HG03521 (cell line): ENCODE data around the gene PTPRN2.

Source experiments
- ATAC-seq: cut with Tn5 transposase; IDR thresholded peaks from one replicate; pipeline ENCODE4 v1.9.1; 2021; ENCODE audit warnings: mild to moderate bottlenecking, moderate library complexity; ENCODE audit not compliant: unreplicated experiment

Gene PTPRN2

GRCh38 chr7:157873181-157873580, 714.4 kb downstream of the PTPRN2 start:
- no peak for ATAC-seq

DNA sequence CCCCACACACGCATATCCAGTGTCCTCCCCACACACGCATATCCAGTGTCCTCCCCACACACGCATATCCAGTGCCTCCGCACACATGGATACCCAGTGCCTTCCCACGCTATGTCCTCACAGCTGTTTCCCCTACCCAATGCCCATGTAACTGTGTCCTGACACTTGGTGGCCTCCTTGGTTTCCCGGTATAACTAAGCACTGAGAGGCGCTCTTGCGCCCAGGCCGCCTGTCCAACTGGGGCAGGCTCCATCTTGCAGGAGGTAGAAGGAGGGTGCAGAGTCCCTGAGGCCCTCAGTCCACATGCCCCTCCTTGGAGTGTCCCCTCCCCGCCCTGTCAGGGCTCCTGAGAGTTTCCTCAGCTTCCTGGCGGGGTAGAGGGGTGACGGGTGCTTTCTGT, 715.2 kb downstream of the PTPRN2 start:
- no peak for ATAC-seq

- ATAC-seq, result no peak
These were observed 715.9 kb downstream of the PTPRN2 start for GRCh38 chr7:157871681-157872080.

DNA sequence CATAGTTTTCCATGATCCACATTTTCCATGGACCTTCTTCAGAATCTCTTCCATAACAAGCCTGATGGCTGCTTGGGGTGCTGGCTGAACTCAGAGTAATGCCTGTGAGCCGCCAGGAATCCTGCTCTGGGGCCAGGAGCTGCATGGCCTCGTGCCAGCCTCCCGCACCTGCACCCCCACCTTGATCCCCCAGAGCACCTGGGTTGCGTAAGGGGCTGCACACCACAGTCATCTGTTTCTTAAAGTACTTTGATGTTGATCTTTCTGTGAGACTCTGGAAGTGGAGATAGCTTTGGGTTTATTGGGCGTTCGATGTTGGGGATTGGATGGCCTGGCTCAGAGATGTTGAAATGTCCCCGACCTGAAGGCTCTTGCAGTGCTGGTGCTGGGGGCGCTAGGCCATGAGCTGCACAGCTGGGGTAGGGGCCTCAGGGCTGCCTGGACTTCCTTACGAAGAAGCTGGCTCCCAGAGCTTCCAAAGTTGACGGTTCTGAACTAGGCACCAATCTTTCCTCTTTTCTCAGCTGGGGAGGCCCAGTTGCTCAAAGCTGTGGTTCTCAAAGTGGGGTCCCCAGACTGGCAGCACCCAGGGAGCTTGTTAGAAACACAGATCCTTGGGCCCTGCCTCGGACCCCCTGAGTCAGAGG, 716.9 kb downstream of the PTPRN2 start:
- ATAC-seq, result no peak

- no peak for ATAC-seq
These were observed 717.8 kb downstream of the PTPRN2 start for GRCh38 chr7:157869793-157870192.

GRCh38 chr7:157867685-157868305, 719.8 kb downstream of the PTPRN2 start:
- ATAC-seq, result no peak

- no peak for ATAC-seq
These were observed 721.2 kb downstream of the PTPRN2 start for GRCh38 chr7:157866336-157866924.

DNA sequence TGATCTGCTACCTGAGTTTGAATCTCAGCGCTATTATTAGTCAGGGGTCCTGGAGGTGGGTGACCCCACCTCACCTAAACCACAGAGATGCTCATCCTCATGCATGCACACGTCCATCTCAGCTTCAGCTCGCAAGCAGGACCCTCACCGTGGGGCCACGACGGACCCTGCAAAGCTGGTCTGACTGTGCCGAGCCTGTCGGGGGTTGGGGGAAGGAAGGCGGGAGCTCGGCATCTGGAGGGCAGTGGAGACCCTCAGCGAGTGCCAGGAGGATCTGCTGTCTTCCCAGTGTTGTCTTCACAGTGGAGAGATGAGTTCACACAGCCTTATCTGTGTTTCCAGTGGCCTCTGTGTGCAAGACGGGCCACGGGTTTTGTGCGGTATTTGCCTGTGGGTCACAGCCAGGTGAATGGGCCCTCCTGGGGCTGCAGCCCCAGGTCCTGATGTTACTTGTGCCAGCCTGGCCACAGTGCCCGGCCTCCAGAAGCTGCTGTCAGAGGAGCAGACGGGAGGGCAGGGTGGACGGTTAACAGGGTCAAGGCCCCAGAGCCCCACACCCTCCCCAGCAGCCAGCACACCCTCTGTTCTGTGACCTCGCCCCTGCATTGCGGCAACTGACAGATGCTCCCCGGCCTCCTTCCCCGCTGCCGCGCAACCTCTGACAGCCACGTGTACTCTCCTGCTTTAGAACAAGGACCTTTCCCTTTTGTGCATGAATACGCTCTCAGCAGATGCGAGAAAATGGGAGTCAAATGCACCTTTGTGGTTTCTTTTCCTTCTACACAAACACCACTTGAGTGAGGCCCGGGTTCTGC, 722.1 kb downstream of the PTPRN2 start:
- no peak for ATAC-seq

GRCh38 chr7:157864911-157865310, 722.7 kb downstream of the PTPRN2 start:
- ATAC-seq, result no peak

DNA sequence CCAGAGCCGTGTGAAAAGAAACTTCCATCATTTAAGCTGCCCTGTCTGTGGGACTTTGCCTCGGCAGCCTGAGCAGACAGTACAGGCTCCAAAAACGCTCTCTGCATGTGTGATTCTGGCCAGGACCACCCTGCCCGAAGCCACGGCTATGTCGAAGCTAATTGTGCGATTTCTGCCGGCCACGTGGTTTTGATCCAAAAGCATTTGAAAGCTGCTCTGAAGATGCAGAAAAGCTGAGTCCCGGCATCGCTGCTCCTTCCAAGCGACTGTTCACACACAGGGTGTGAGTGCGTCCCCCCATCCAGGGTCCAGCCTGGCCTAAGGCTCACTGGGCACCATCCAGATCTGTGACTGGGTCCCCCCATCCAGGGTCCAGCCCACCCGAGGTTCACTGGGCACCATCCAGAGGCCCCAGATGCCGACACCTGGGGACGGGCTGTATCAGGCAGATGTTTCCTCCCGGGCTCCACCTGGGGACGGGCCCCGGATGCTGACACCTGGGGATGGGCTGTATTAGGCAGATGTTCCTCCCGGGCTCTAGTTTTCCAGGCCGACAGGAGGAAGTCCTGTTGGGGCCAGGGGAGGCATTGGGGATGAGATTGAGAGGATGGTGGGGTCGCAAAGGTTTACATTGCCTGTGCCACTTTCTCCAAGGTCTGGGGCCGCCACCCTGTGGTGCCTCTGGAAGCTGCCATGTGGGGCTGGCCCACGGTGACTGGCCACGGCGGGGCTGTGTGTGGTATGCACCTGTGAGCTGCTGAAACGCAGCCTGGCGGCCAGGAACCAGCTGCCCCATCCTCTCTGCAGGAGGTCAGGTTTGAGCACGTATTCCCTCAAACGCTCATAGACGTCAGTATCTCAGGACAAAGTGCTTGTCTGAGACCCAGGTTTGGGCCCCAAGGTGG, 723.5 kb downstream of the PTPRN2 start:
- no peak for ATAC-seq

- no peak for ATAC-seq
These were observed 724.4 kb downstream of the PTPRN2 start for GRCh38 chr7:157863176-157863575.

DNA sequence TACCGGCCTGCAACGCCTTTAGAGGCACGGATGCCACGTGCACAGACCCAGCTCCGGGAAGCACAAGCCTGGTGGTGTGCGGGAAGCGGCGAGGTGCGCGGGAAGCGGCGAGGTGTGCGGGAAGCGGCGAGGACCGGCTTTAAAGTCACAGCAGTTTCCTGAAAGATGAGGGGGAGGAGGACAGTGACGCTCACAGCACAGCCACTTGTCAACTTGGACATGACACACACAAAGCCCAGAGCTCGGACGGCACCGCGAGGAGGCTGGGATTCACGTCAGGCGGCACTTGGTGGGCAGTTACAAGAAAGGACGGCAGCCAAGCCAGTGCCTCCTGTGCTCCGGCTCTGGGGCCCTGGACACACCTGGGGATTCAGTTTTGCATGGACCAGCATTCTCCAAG, 724.9 kb downstream of the PTPRN2 start:
- ATAC-seq, result no peak

DNA sequence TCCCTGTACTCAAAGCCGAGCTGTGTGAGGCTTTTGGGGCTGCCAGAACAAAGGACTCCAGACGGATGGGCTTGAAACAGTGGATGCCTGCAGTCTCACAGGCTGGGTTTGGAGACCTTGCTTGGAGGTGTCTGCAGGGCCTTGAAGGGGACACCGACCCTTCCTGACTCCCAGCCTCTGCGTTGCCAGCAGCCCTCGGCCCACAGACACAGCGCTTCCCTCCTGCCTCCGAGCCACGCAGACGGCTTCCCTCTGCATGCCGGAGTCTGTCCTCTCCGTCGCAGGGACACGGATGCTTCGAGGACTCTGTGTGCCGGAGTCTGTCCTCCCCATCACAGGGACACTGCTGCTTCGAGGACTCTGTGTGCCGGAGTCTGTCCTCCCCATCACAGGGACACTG, 726.1 kb downstream of the PTPRN2 start:
- ATAC-seq, result no peak

DNA sequence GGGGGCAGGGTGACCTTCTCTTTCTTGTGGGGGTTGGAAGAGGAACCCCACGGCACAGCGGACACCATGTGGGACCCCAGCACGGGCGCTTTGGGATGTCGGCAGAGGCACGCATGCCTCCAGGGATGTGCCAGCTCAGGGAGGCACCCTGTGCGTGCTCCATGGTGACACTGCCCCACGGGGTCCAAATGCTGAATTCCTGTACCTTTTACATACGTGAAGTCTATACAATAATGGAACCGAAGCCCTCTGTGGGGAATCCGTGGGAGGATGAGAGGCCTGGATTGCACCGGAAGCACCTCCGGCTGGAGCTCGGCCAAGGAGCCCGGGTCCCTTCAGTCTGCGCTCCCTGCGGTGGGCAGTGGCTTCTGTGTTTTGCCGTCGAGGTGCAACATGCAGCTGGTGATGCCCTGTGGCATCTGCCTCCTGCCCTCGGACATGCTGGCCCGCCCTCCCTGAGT, 726.6 kb downstream of the PTPRN2 start:
- ATAC-seq, result no peak

- no peak for ATAC-seq
These were observed 727.2 kb downstream of the PTPRN2 start for GRCh38 chr7:157860406-157860805.

DNA sequence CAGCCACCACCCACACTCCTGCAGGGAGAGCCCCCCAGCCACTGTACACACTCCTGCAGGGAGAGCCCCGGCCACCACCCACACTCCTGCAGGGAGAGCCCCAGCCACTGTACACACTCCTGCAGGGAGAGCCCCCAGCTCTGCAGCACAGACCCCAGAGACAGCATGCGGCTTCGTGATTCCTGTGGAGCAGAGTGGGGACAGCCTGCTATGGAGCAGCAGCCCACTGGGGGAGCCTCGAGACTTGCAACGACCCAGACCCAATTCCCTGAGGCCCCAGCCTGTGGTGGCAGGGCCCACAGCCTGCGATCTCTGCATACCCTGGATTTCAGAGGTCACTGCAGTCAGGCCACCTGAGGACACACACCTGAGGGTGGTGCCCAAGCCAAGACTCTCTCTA, 727.7 kb downstream of the PTPRN2 start:
- no peak for ATAC-seq

DNA sequence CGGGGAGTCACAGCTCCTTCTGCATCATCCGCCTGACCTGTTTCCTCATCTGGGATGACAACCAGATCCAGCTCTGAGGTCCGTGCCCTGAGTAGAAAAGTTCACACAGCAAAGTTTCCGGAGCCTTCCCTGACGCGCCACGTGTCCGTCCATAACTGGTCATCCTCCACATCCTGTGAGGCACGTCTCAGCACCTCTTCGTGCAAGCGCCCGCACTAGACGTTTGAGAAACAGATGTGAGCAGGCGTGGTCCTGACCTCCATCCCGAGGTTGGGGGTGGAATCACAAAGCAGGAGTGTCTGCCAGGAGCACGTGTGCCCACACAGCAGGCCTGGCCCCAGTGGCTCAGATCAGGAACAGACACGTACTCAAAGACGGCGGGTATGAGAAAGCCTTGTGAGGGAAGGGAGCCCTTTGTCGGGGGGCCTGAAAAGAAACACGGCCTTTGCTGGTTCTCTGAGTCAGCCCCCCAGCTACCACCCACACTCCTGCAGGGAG, 730.0 kb downstream of the PTPRN2 start:
- ATAC-seq, result no peak

DNA sequence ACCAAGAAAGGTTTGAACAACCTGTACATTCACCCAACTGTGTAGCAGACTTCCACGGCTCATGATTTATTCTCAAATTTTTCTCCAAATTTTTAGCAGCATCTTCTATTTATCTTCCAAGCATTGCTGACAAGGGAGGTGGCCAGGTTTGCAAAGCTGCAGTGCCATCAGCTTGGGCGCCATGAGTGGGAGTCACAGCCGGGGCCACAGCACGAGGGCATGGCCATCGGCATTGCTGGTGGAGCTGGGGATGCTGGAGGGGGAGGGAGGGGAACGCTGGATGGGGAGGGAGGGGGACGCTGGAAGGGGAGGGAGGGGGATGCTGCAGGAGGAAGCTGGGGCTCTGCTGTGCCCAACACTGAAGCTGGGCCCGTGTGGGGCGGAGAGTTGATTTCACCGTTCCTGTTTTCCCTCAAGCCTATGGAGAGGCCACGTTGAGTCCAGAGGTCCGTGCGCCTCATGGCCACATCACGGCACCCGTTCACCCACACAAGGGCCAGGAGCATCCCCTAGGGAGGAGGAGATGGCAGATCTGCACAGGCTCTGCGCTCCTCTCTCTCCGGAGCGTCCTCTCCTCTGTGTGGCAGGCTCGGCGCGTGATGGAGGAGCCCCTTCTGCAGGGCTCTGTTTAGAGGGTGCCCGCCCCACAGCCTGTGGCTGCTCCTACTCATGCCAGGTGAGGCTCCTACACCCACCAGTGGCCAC, 730.6 kb downstream of the PTPRN2 start:
- ATAC-seq, result no peak

GRCh38 chr7:157855452-157856213, 732.0 kb downstream of the PTPRN2 start:
- ATAC-seq, result no peak
